GM12892 (cell line): Measurements from ENCODE around the gene ZNF503.

Source experiments
- POLR2A ChIP-seq: IDR thresholded peaks from 2 replicates; pipeline ENCODE4 v1.6.1; 2011; ENCODE audit warnings: low read depth, low read length, control low read depth
- POLR2AphosphoS5 ChIP-seq: IDR thresholded peaks from 2 replicates; pipeline ENCODE4 v1.6.1; 2011; ENCODE audit warnings: low read depth, low read length, control low read depth
- TAF1 ChIP-seq: IDR thresholded peaks from 2 replicates; pipeline ENCODE4 v1.6.1; 2011; ENCODE audit warnings: low read depth, mild to moderate bottlenecking, control low read depth, low read length, borderline replicate concordance

DNA sequence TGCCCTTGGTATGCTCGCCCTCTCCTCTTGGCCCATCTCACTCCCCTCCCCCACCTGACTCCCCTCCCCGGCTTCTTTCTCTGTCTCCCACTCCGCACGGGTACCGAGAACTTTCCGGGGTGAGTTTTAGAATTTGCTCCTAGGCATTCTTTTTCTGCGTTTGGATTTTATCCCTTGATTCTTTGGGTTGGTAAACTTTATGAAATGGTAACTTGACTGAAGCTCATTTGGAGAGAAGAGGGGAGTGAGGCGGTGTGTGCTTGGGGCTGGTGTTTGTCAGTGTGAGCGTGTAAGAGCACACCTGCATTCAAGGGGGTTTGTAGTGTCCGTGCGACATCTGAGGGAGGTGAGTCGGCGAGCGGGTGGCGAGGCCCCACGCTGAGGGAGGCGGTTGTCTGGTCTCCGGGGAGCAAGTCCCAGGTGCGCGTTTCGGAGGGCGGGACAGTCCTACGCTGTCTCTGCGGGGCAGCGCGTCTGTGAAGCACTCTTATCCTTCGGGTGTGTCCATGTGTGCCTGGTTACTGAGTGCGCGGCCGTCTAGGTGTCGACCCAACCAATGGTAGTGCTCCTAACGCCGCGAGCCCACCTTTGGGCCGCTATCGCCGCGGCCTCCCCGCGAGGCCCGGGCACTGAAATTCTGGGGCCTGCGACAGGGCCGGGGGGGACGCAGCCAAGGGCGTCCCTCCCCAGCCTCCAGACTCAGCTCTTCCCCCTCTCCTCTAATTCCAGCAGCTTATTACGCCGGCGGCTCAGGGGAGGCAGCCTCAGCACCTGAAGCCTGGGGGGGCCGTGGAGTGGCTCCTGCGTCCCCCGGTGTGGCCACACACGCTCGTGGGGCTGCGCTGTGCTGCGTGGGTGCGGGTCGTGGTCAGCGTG, 2.6 kb upstream of the ZNF503 start:
- no peak for TF ChIP-seq POLR2A
- no peak for TF ChIP-seq POLR2AphosphoS5
- no peak for TF ChIP-seq TAF1
